GM13977 (cell line): ENCODE data around the gene DLX4.

Experiments used
- DNase-seq: peaks from one replicate; pipeline ENCODE4 v3.0.0; 2012; ENCODE audit warnings: low spot score
- CTCF ChIP-seq: IDR thresholded peaks from 2 replicates; pipeline ENCODE4 v1.5.1; 2012; ENCODE audit warnings: mild to moderate bottlenecking, control low read depth; ENCODE audit not compliant: insufficient read depth; ENCODE audit errors: extremely low read depth, missing control alignments
- in situ Hi-C: fragments of 300-500 bp; cut with MboI; formaldehyde crosslinking; loops from one replicate; pipeline ENCODE4 v1.12.0; 2022; ENCODE audit warnings: low sequenced_read_pairs, low pct_unique_long_range_greater_than_20kb, mixed read lengths, inconsistent platforms; ENCODE audit not compliant: unreplicated experiment

The DLX4 gene

GRCh38 chr17:49935526-49936210 lies 33.3 kb upstream of the DLX4 start:
- in situ Hi-C loops, result no loop called here
- no peak for DNase-seq
- no peak for TF ChIP-seq CTCF

GRCh38 chr17:49936386-49936785 lies 32.6 kb upstream of the DLX4 start:
- DNase-seq, result no peak
- in situ Hi-C loops, result no loop called here
- TF ChIP-seq CTCF, result no peak

GRCh38 chr17:49939318-49939717 lies 29.7 kb upstream of the DLX4 start:
- in situ Hi-C loops, result no loop called here
- no peak for TF ChIP-seq CTCF
- DNase-seq, result no peak

GRCh38 chr17:49941427-49941826 lies 27.6 kb upstream of the DLX4 start:
- in situ Hi-C loops, result no loop called here
- TF ChIP-seq CTCF, result no peak
- no peak for DNase-seq

DNA sequence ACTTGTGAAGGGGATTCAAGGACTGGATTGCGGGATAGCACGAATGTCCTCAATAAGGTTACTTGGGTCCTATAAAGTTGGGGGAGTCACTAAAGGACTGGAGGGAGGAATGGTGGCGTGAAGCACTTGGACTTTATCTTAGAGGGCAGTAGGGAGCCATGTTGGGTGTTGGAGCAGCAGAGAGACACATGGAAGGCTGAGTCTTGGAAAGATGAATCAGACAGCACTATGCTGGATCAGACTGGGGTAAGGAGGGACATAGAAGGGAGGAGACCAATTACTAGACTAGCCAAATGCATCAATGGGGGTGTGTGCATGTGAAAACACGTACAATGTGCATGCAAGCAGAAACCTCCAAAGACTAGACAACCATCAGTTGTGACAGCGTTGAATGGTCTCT lies 26.0 kb upstream of the DLX4 start:
- in situ Hi-C loops, result no loop called here

GRCh38 chr17:49944273-49944870 lies 24.6 kb upstream of the DLX4 start:
- DNase-seq, result no peak
- in situ Hi-C loops, result no loop called here
- no peak for TF ChIP-seq CTCF

More for the DNA sequence above, 26.0 kb upstream of the DLX4 start:
- no peak for TF ChIP-seq CTCF
- no peak for DNase-seq
